ENCODE results near the gene CASP6. TPM values are rescaled to one million over a fixed set of nuclear protein-coding genes. Genes with fewer than 3 reads are reported as not detected.

The CASP6 gene
- total RNA-seq, 2 experiments from 2014 or later, result 5.4 to 5.5 TPM

- H3K9me3 Mint-ChIP-seq, result no peaks in the 10 kb centered on the region
- no peaks in the 10 kb centered on the region for H3K4me1 Mint-ChIP-seq (ENCODE audit: low read depth)
- ChIA-PET CTCF (no interaction called here), POLR2A (interaction anchor here (1.8 kb wide), 1 partner anchor 21 kb away, joined by 5 read pairs; the partner anchor contains the start of gene PLA2G12A)
- no peaks in the 10 kb centered on the region for H3K4me1 ChIP-seq (ENCODE audit: insufficient read depth, low read length)
- ATAC-seq (ENCODE audit: poor library complexity), result no peak
- no peak overlapping the region for H3K27ac ChIP-seq (ENCODE audit: low read depth in 1 of 2, low read length in 2 of 2)
- TF ChIP-seq CTCF (IDR thresholded peaks at IDR 0.05), result no peak
- H3K4me3 Mint-ChIP-seq, result no peak overlapping the region
- peaks cover 5% of the 10 kb centered on the region for H3K27me3 Mint-ChIP-seq
- H3K36me3 ChIP-seq (ENCODE audit: insufficient read depth, low read length), result no peaks in the 10 kb centered on the region
- no peak for DNase-seq
- no peaks in the 10 kb centered on the region for H3K36me3 Mint-ChIP-seq (ENCODE audit: low read depth)
- no peaks in the 10 kb centered on the region for H3K27me3 ChIP-seq (ENCODE audit: control insufficient read depth in 1 of 2, insufficient read depth in 2 of 2, low read length in 2 of 2)
- intact Hi-C loops (cut with DNase I, micrococcal nuclease), result no loop called here
- no peaks in the 10 kb centered on the region for H3K9me3 ChIP-seq (ENCODE audit: control insufficient read depth in 1 of 2, insufficient read depth in 1 of 2, low read length in 2 of 2)
- no peak overlapping the region for H3K27ac Mint-ChIP-seq
- no peak overlapping the region for H3K4me3 ChIP-seq (ENCODE audit: low read length)
These were observed 47.5 kb upstream of the CASP6 start for GRCh38 chr4:109750652-109751244.

GRCh38 chr4:109749388-109750082 lies 46.3 kb upstream of the CASP6 start:
- no peaks in the 10 kb centered on the region for H3K9me3 Mint-ChIP-seq
- peaks cover 2% of the 10 kb centered on the region for H3K27me3 Mint-ChIP-seq
- POLR2A ChIA-PET, result interaction anchor here (1.8 kb wide), 1 partner anchor 19 kb away, joined by 5 read pairs; the partner anchor contains the start of gene PLA2G12A
- Histone ChIP-seq H3K4me1 (ENCODE audit: insufficient read depth, low read length) (no peaks in the 10 kb centered on the region), H3K27me3 (ENCODE audit: control insufficient read depth in 1 of 2, insufficient read depth in 2 of 2, low read length in 2 of 2) (no peaks in the 10 kb centered on the region), H3K9me3 (ENCODE audit: control insufficient read depth in 1 of 2, insufficient read depth in 1 of 2, low read length in 2 of 2) (no peaks in the 10 kb centered on the region), H3K27ac (ENCODE audit: low read depth in 1 of 2, low read length in 2 of 2) (no peak overlapping the region), H3K36me3 (ENCODE audit: insufficient read depth, low read length) (no peaks in the 10 kb centered on the region), H3K4me3 (ENCODE audit: low read length) (no peak overlapping the region)
- no peaks in the 10 kb centered on the region for H3K36me3 Mint-ChIP-seq (ENCODE audit: low read depth)
- no peak for TF ChIP-seq CTCF (IDR thresholded peaks at IDR 0.05)
- H3K4me3 Mint-ChIP-seq, result no peak overlapping the region
- intact Hi-C loops (cut with DNase I, micrococcal nuclease), result no loop called here
- no peak overlapping the region for H3K27ac Mint-ChIP-seq
- DNase-seq, result no peak
- H3K4me1 Mint-ChIP-seq (ENCODE audit: low read depth), result no peaks in the 10 kb centered on the region
- ATAC-seq (ENCODE audit: poor library complexity), result no peak
- CTCF ChIA-PET, result no interaction called here

- H3K4me1 ChIP-seq (ENCODE audit: insufficient read depth, low read length), result no peaks in the 10 kb centered on the region
- H3K27me3 Mint-ChIP-seq, result no peaks in the 10 kb centered on the region
- no peak overlapping the region for H3K27ac ChIP-seq (ENCODE audit: low read depth in 1 of 2, low read length in 2 of 2)
- H3K4me1 Mint-ChIP-seq (ENCODE audit: low read depth), result no peaks in the 10 kb centered on the region
- intact Hi-C loops (cut with DNase I, micrococcal nuclease), result no loop called here
- H3K27ac Mint-ChIP-seq, result no peak overlapping the region
- DNase-seq (no peak), ATAC-seq (ENCODE audit: poor library complexity) (no peak)
- no peaks in the 10 kb centered on the region for H3K27me3 ChIP-seq (ENCODE audit: control insufficient read depth in 1 of 2, insufficient read depth in 2 of 2, low read length in 2 of 2)
- no peak overlapping the region for H3K4me3 ChIP-seq (ENCODE audit: low read length)
- ChIA-PET CTCF (no interaction called here), POLR2A (no interaction called here)
- no peaks in the 10 kb centered on the region for H3K36me3 ChIP-seq (ENCODE audit: insufficient read depth, low read length)
- H3K9me3 ChIP-seq (ENCODE audit: control insufficient read depth in 1 of 2, insufficient read depth in 1 of 2, low read length in 2 of 2), result no peaks in the 10 kb centered on the region
- H3K4me3 Mint-ChIP-seq, result no peak overlapping the region
- H3K36me3 Mint-ChIP-seq (ENCODE audit: low read depth), result no peaks in the 10 kb centered on the region
- TF ChIP-seq CTCF (IDR thresholded peaks at IDR 0.05), result no peak
- H3K9me3 Mint-ChIP-seq, result no peaks in the 10 kb centered on the region
These were observed 44.9 kb upstream of the CASP6 start for GRCh38 chr4:109748114-109748513.

Measured in CD4-positive, alpha-beta T cell (primary cell).